ENCODE data around the gene EVA1A.

Gene EVA1A
- 0 reads per million in 4 donors for total RNA-seq

- DNase-seq = peak in 1 of 5 donors; percentile 23
These were observed at the start of gene EVA1A for GRCh38 chr2:75560768-75561565. TSS of gene EVA1A (minus strand) at chr2:75560939. CDS start at chr2:75518140, 42,799 bp downstream.

GRCh38 chr2:75609937-75610508, 49.3 kb upstream of the EVA1A start:
- no peak for DNase-seq

GRCh38 chr2:75609334-75609689, 48.6 kb upstream of the EVA1A start:
- DNase-seq = no peak

- peak in 4 of 5 donors; percentile 22 to 37 (median 33) for DNase-seq
These were observed 48.1 kb upstream of the EVA1A start for GRCh38 chr2:75608684-75609333.

- DNase-seq = no peak
These were observed 47.4 kb upstream of the EVA1A start for GRCh38 chr2:75607988-75608683.

- DNase-seq = no peak
These were observed 46.7 kb upstream of the EVA1A start for GRCh38 chr2:75607400-75607798.

GRCh38 chr2:75606761-75607399, 46.1 kb upstream of the EVA1A start:
- no peak for DNase-seq

- DNase-seq = no peak
These were observed 45.2 kb upstream of the EVA1A start for GRCh38 chr2:75605770-75606529.

- DNase-seq = no peak
These were observed 43.7 kb upstream of the EVA1A start for GRCh38 chr2:75604484-75604883.

- DNase-seq = no peak
These were observed 42.7 kb upstream of the EVA1A start for GRCh38 chr2:75603477-75603876.

GRCh38 chr2:75602724-75603342, 42.1 kb upstream of the EVA1A start:
- no peak for DNase-seq

- no peak for DNase-seq
These were observed 39.8 kb upstream of the EVA1A start for GRCh38 chr2:75600461-75601011.

- DNase-seq = no peak
These were observed 37.9 kb upstream of the EVA1A start for GRCh38 chr2:75598589-75599155.

- DNase-seq = no peak
These were observed 37.2 kb upstream of the EVA1A start for GRCh38 chr2:75597949-75598348.

GRCh38 chr2:75596784-75597183, 36.0 kb upstream of the EVA1A start:
- no peak for DNase-seq

GRCh38 chr2:75595541-75596395, 35.0 kb upstream of the EVA1A start:
- no peak for DNase-seq

- DNase-seq = no peak
These were observed 33.9 kb upstream of the EVA1A start for GRCh38 chr2:75594596-75594995.

- DNase-seq = no peak
These were observed 32.1 kb upstream of the EVA1A start for GRCh38 chr2:75592888-75593287.

- no peak for DNase-seq
These were observed 31.3 kb upstream of the EVA1A start for GRCh38 chr2:75592030-75592429.

Data from T-helper 1 cell (primary cell).